Activated CD4-positive, alpha-beta T cell treated with anti-CD3 and anti-CD28 coated beads, Interleukin-2, Interleukin-4, amounts not matched to agents 100 ng/mL and 50 ng/mL, durations not matched to agents 16 hours and 8 hours (primary cell): ENCODE measurements around the gene IRAK3.

ENCODE experiments used
- DNase-seq: peaks from one replicate; pipeline ENCODE4 v3.0.0-alpha.2; 2020; ENCODE audit warnings: low spot score

Gene IRAK3, protein sequence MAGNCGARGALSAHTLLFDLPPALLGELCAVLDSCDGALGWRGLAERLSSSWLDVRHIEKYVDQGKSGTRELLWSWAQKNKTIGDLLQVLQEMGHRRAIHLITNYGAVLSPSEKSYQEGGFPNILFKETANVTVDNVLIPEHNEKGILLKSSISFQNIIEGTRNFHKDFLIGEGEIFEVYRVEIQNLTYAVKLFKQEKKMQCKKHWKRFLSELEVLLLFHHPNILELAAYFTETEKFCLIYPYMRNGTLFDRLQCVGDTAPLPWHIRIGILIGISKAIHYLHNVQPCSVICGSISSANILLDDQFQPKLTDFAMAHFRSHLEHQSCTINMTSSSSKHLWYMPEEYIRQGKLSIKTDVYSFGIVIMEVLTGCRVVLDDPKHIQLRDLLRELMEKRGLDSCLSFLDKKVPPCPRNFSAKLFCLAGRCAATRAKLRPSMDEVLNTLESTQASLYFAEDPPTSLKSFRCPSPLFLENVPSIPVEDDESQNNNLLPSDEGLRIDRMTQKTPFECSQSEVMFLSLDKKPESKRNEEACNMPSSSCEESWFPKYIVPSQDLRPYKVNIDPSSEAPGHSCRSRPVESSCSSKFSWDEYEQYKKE

DNA sequence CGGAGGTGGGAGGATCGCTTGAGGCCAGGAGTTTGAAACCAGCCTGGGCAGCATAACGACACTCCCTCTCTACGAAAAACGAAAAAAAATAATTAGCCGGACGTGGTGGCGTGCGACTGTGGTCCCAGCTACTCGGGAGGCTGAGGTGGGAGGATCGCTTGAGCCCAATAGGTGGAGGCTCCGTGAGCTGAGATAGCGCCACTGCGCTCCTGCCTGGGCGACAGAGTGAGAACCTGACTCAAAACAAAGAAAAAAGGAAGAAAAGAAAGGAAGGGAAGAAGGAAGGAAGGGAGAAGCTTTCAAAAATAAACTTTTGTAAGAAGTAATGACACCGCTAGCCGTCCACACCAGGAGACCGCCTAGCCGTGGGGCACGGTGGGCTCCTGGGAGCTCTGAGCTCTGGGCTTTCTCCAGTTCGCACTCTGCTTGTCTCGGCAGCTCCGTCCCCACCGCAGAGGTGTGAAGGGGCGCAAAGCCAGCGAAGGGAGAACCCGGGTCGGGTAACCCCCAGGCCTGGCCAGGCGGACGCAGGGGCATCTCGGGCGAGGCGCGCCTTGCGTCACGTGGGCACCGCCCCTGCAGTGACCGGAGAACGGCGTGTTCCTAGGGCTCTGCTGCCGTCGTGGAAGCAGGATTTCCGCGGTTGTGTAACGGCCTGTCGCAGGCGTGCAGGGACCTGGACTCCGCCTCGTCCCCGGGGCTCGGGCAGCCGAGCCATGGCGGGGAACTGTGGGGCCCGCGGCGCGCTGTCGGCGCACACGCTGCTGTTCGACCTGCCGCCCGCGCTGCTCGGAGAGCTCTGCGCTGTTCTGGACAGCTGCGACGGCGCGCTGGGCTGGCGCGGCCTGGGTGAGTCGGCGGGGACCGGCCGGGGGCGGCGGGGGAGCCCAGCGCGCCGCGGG is at the start of gene IRAK3:
Gene IRAK3 (plus strand): TSS at position 631 of the 902 bp plus-strand sequence. CDS start 86 bp downstream, at position 717.
- peak; percentile 33 for DNase-seq

DNA sequence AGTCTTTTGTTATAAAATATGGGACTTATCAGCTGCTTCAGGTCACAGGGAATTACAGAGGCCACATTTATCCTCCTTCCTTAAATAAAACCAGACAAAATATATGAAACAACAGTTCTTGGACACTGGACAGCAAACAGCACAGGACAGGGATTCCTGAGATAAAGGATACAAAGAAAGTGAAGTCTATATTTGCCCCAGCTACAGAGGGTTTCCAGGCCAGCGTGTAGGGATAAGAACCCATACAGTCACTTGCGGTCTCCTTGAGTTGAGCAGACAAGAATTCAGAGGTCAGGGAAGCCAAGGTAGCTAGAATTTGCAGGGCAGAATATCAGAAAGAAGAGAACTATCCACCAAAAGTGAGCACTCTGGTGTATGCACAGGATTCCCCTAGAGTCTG is 49.7 kb upstream of the IRAK3 start:
- no peak for DNase-seq

DNA sequence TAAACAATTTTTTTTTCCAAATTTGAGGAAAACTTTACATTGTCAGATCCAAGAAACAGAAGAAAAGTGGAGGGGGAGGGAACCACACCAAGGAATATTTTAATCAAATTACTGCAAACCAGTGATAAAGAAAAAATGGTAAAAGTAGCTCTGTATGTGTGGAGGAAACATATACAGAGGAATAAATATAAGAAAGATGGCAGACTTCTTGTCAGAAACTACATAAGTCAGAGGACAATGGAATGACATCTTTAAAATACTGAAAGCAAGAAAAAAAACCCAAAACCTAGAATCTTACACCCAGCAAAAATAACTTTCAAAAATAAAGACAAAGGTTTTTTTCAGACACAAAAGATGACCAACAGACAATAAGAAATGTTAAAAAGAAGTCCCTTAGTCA is 48.3 kb upstream of the IRAK3 start:
- DNase-seq: no peak

DNA sequence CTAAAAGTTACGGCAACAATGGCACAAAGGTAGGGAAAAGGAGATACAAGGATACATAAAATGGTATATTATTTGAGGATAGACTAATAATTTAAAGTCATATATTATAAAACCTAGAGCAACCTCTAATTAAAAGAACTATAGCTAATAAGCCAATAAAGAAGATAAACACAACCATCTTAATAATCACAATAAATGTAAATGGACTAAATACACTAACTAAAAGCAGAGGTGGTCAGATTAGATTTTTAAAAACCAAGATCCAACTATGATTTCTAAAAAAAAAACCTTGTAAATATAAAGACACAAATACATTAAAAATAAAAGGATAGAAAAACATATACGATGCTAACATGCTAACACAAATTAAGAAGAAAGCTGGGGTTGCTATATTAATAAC is 47.7 kb upstream of the IRAK3 start:
- no peak for DNase-seq

DNA sequence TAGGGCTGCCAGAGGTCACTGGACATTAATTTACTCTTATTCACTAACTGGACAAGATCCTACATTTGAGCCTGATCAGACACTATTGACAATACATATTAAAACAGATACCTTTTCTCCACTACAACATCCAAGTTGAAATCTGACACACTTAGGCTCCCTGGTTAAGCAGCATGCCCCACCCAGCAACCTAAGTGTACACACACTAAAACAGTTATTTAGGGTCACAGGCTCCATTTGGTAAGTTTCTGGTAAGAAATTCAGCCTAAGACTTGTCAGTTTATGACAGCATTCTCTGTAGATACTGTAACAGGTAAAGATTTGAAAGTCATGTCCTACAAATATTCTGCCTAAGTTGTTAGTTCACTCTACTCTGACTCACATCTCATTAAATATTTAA is 46.2 kb upstream of the IRAK3 start:
- DNase-seq: no peak

DNA sequence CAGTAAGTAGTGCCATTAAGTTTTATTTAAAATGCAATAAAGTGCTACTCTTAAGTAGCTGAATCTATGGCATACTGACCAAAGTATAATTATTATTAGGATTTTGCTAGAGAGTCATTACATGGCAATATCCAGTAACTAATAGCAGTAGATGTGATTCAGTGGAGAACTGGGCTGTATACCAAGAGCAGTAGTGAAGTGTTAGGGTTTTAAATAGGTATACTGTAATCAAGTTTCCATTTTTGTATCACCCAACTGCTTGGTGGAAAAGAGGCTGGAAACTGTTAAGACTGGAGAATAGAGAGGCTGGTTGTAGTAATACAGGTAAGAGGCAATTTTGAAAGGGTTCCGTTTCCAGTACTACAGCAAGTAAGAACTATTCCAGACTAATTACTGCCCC is 45.1 kb upstream of the IRAK3 start:
- DNase-seq: no peak

DNA sequence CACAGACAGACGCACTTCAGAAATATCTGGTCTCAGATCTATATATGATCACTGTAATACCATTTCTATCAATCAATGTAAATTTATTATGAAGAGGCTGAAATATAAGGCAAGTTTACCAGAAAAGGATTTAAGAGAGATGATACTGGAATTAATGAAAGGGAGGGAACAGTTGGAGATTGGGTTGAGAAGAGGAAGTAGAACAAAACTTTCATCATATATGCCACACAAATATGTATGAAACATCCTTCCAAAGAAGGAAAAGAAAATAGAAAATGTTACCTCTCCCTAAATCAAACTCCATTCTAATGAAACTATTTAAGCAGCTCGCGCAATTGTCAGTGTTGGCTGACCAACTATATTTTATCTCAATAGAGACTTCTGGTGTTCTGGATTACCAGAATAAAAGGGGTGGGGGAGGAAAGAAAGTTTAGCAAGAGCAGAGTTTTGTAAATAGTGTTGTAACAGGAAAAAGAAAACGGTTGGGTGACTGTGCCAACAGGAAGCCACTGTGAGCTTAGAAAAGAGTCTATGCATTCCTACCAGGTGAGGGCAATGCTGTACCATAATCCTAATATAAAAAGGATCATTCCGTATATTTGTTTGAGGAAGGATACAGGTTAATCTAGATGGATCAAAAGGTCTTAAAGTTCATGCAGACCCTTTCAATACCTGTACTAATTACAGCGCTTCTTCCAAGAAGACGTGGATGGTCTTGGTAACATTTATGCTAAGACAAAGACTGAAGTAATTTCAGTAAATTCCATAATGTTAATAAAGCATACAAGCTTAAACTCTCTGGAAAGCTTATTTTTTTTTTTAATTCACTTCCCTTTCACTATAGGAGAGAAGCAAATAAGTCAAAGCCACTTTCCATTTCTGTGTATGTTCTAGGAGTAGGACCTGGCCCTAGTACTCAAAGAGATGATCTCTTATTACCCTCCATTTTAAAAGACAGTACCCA is 43.9 kb upstream of the IRAK3 start:
- DNase-seq: peak; percentile 39

DNA sequence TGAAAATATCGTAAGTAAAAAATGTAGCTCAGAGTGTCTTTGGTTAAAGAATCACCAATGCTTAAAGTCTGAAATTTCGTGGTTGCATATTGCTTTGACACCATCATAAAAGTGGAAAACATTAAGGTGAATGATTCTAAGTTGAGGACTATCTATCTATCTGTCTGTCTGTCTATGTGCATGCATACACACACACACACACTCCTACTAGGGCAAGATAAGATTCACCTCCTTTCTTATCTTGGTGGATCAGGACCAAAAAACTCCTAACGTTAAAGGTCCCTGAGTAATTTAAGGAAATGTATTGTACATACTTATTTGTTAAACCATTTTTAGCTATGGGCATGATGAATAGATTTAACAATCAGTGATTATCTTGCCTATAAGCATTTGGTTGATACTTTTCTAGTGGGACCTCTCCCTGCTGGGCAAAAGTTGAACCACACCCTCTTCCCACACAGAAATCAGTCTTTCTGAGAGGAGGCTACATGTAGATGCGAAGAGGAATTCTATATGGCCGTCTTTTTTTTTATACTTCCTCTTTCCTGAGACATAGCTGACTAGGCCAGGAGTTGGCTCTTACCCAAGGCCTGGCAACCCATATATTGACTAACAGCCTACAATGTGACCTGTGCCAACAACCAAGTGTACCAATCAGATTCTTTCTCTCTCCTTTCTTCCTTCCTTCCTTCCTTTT is 39.2 kb upstream of the IRAK3 start:
- DNase-seq: no peak

DNA sequence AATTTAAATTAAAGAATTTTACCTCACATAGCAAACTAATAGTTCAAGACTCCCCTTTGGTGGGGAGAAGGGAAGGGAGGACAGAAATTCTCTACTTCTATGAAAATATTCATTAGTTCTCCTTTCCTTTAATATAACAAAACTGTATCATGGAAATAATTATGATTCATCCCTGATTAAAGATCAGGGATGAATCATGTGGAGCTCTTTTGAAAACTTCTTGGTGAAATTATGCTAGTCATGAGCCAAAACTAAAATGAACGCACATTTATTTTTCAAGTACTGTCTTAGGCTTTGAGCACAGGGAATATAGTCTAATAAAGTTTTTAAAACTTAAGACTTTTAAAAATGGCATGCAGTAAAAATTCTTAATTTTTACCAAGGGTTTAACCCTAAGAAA is 36.3 kb upstream of the IRAK3 start:
- no peak for DNase-seq

DNA sequence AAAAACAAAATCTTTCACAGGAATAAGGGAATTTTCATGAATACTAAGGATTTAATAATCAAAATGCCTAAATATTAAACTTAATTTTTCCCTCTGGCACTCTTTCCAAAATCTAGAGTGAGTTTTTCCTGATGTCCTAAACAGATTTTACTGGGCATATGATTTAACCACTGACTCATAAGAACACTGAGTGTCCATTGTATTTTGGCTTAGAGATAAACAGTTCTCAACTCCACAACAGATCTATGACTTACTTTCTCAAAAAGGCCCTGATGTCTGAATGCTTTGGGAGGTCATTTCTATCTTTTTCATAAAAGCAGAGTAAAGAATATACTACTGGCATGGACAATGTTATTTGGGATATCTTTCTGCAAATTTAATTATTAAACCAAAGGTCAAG is 34.2 kb upstream of the IRAK3 start:
- DNase-seq: no peak

DNA sequence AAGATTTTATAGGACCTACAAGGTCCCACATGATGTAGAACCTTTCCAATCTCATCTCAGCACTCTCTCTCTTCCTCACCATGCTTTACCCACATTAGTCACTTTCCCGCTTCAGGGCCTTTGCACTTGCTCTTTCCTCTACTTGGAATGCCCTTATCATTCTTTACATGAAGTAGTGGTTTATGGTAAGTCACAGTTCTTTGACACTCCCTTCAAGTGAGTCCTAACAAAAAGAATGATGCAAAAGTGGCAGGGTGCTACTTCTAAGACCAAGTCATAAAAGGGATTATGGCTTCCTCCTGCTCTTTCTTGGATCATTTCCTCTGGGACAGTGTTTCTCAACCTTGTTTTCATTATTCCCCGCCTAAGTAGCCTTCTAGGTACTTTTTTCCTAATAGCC is 32.4 kb upstream of the IRAK3 start:
- no peak for DNase-seq

DNA sequence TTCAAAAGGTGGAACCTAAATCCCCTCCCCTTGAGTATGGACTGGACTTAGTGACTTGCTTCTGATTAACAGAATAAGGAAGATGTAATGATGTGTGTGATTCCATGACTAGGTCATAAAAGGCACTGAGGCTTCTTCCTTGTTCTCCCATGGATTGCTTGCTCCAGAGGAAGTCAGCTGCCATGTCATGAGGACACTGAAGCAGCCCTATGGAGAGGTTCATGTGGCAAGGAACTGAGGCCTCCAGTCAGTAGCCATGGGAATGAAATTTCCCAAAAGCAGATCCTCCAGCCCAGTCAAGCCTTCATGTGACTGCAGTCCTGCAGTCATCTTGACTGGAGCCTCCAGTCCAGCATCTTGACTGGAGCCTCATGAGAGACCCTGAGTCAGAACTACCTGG is 29.9 kb upstream of the IRAK3 start:
- DNase-seq: no peak

DNA sequence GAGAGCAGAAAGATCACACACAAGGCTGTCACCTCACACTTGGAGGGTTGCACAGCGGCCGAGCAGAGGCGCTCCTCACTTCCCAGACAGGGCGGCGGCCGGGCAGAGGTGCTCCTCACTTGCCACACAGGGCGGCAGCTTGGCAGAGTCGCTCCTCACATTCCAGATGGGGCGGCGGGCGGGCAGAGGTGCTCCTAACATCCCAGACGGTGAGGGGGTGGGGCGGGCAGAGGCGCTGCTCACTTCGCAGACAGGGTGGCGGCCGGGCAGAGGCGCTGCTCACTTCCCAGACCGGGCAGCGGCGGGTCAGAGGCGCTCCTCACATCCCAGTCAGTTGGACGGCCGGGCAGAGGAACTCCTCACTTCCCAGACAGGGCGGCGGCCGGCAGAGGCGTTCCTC is 28.3 kb upstream of the IRAK3 start:
- no peak for DNase-seq

DNA sequence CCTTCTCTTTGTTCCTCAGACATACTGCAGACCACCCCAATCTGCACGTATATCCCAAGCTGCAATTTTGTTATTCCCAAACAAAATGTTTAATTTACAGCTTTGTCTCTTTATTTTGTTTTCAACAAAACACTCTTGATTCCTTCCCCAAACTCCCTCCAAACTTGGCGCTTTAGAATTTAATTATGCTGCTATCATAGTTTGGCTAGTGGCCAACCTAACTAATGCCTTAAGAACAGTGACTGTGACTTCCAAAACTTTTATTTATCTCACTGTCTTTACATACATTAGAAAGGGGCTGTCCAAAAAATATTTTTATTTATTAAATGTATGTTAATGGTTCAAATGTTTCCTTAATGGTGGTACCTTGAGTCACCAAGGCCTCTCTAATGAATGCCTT is 26.3 kb upstream of the IRAK3 start:
- no peak for DNase-seq

DNA sequence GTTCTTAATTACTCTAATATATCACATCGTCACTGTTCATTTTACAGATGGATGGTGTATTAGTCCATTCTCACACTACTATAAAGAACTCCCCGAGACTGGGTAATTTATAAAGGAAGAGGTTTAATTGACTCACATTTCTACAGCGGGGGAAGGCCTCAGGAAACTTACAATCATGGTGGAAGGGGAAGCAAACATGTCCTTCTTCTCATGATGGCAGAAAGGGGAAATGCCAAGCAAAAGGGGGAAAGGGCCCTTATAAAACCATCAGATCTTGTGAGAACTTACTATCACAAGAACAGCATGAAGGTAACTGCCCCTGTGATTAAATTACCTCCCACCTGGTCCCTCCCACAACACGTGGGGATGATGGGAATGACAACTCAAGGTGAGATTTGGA is 25.7 kb upstream of the IRAK3 start:
- no peak for DNase-seq

DNA sequence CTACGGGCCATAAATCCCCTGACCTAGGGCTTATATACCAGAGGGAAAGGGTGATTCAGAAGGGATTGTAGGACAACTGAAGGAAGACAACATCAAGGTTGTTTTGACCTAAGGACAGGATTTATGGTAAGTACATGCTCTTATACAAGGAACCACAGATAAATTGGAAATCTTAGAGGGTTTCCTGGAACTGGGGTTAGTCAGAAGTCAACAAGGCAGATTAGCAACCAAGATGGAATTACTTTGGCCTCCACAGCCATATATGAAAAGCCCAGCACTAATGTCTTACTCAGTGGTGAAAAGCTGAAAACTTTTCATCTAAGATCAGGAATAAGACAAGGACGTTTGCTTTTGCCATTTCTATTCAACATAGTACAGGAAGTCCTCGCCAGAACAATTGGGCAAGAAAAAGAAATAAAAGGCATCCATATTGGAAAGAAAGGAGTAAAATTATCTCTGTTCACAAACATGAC is 24.6 kb upstream of the IRAK3 start:
- DNase-seq: no peak

DNA sequence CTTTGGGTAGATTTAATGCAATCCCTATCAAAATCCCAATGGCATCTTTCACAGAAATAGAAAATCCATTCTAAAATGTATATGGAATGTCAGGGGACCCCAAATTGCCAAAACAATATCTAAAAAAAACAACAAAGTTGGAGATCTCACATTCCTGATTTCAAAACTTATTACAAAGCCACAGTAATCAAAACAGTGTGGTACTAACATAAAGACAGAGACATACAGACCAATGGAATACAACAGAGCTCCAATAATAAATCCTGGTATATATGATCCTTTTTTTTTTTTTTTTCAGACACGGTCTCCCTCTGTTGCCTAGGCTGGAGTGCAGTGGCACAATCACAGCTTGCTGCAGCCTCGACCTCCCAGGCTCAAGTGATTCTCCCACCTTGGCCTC is 23.9 kb upstream of the IRAK3 start:
- no peak for DNase-seq

DNA sequence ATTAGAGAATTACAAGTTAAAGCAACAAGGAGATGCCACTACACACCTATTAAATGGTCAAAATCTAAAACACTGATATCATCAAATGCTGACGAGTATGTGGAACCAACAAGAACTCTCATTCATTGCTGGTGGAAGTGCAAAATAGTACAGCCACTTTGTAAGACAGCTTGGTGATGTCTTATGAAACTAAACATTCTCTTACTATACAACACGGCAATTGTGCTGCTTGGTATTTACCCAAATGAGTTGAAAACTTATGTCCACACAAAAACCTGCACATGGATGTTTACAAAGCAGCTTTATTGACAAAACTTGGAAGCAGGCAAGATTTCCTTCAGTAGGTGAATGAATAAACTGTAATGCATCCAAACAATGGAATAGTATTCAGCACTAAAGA is 22.5 kb upstream of the IRAK3 start:
- DNase-seq: no peak

DNA sequence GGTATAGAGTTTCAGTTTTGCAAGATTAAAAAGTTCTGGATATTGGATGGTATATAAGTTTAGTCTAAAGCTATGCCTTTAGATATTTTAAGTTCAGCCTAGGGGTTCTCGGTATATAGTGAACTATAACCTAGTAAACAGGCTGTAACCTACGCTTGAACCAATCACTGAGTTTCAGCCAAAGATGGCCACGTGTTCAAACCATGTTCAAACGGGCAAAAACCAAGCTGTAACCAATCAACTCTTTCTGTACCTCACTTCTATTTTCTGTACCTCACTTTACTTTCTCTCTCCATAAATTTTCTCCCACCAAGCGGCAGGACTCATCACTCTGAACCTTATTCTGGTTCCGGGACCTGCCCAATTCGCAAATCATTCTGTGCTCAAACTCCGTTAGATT is 20.6 kb upstream of the IRAK3 start:
- no peak for DNase-seq

DNA sequence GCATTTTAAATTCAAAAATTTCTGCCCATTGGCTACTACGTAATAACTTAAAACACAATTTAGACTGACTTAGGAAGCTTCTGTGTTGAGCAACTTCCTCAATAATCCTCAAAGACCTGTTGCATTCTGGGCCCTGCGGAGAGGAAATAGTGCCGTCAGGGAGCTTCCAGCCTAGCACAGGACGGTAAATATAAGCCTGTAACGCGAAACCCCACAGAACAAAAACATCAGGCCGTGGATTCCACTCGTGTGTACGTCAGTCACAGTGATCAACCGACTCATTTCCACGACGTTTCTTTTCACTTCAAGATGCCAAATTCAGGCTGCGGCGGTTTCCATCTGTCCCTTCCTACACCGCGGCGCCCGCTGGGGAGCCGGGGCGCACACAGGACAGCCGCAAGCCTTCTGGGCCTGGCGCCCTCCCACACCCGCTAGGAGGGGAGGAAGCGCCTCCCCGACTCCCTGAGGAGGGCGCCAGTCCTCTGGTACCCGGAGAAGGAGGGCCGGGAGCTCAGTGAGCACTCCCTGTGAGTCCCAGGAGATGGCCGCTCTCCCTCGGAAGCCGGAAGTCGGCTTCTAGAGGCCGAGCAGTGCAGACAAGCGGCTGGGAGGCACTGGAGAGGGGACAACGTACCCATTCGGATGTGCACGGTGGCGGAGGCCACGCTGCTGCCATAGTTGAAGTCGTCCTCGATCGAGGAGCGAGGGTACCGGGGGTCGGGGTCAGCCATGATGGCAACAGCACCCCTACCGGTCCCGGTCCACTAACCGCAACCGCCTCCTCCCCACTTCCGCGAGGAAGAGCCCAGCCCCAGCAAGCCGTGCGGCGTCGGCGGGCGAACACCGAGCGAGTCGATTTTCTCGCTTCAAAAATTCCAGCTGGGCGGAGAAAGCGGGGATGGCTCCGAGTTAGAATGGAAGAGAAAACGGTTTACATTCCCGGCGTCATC is 19.5 kb upstream of the IRAK3 start, which contains the start of gene TMBIM4:
Gene TMBIM4 (minus strand): TSS at position 776 of the 950 bp plus-strand sequence. CDS start 45 bp downstream, at position 731.
- DNase-seq: peak; percentile 87
